ENCODE measurements around the gene FATE1.

Gene FATE1

DNA sequence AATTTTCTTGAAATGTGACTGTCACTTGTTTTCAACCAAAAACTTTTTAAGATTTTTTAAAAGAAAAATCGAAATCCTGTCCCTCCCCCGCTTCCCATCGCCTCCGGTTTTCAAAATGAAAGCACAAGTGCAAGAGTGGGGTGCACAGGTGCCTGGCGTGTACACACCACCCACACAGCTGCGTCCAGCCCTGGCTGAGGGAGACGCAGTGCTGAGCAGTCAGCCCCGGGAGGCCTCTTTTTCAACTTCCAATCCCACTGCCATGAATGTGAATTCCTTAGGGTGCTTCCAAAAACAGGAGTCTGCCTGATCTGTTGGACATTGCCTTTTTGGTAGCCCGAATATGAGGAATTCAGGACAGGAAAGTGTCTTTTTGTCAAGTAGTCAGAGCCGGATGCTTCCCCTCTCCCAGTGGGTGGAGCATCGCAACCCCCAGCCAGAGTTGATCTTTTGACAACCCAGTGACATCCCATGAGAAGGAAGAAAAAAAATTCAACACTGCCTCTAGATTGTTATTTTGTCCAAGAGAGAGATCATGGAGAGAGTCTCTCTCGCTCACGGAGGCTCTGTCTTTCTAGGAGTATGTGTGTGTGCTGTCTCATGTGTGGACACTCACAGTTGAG is 11.7 kb upstream of the FATE1 start:
- no peak for DNase-seq (ENCODE audit: low spot score)

DNA sequence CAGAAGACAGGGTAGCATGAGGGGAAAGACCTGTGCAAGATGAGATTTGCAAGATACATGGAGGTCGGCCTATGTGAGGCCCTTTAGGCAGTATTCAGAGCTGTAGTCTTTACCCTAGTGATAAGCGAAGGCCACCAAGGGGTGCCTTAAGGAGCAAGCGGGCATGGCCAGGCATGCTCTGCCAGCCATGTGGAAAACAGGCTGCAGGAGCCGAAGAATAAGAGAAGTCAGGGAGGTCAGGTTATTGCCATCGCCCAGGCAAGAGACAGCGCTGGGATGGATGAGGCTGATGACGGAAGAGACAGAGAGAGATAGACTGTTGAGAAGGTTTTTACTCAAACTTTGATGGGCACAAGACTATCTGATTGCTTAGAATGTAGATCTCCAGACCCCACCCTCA is 7.0 kb upstream of the FATE1 start:
- no peak for DNase-seq (ENCODE audit: low spot score)

DNA sequence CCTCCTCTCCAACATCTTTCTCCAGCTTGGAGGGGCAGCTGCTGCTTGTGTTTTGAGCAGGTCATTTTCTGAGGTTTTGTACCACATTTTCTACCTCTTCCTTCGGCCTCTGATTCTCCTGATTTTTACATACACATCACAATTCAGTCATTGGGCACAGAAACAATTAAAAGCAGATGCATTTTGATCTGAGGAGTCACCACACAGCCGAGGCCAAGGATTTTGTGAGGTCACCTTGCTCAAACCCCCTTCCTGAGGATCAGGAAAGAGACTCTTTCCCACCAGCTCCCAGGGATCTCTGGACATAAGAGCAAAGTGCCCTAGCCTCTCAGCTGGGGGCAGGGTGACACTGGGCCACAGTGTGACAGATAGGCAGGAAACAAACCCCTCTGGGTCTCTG is 5.4 kb upstream of the FATE1 start:
- DNase-seq (ENCODE audit: low spot score): no peak

DNA sequence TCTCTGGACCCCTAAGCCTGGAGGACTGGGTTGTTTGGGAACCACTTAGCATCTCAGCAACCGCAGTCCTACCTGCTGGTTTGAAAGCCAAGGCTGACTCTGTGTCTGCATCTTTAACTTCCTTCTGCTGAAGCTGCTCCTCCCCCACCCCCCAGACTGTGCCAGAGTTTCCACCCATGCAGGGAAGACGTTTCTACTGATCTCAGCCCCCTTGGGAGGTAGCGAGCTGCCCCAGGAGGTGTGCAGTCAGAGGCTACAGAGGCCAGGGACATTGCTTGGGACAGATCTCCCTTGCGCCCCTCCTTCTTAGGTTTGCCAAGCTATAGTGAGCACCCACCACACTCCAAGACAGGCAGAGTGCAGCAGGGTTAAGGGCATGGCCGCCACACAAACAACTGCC is 4.7 kb upstream of the FATE1 start:
- no peak for DNase-seq (ENCODE audit: low spot score)

DNA sequence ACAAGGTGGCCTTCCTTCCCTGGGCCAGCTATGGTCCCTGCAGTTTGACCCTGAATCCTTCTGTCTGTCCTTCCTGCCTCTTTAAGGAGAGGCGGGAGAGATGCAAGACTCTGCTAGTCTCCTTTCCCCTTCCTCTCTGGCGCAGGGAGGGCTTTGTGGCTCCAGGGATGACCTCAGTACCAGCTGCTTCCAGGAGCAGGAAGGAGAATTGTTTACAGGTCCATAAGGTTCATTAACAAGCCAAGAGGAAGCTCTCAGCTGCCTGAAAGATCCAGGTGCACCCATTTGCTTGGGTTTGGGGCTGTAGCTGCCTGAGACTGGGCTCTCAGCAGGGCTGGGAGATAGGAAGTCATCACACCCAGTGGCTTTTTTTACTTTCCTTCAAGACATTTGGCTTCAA is 4.0 kb upstream of the FATE1 start:
- DNase-seq (ENCODE audit: low spot score): no peak

DNA sequence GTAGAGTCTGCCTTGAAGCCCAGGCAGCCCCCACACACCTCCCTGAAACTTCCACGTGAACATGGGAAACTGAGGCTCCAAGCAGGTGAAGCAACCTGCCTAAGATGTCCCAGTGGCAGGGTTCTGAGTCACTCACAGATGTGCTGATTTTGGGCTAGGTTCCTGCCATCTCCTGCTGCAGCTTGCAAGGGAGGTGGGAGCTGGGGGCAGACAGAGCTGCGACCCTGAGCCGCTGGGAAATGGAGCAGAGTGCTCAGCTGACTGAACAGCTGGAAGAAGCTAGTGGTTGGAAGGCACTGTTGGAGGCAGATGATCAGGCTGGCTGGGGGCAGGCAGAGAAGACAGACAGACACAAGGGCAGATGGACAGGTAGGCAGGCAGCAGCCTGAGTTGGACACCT is 3.6 kb upstream of the FATE1 start:
- no peak for DNase-seq (ENCODE audit: low spot score)

DNA sequence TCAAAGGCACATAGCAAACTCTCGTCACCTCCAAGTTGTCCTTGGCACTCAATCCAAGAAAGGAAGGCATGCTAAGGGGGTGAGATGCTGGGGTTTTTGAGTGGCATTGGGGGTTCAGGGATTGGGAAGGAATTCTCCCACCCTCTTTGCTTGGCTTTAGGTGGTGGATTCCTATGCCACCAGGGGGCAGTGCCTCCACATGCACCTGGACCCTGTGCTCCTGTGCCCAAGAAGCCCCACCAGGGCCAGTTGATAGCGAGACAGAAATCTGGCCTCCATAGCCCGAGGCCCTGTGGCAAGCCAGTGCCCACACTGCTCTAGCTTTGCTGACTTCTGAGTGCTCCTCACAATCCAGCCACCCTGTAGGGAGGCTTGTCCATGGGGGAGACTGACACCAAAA is 2.0 kb upstream of the FATE1 start:
- peak; percentile 0 for DNase-seq (ENCODE audit: low spot score)

DNA sequence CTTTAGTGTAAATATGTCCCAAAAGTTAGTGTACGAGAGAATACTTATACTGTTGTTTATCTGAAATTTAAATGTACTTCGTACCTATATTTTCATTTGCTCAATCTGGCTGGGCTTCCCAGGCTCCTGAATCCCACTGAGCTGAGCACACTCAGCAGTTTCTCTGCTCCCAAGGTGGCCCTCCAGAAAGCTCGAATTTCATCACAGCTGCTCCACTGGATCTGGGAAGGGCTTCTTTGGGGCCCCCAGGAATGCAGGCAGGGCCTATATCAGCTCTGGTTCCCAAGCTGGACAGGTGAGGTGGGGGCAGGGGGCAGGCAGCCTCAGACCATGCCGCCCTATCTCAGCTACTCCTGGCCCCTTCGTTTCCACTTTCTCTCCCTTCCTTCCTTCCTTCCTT is 1.5 kb upstream of the FATE1 start:
- no peak for DNase-seq (ENCODE audit: low spot score)

DNA sequence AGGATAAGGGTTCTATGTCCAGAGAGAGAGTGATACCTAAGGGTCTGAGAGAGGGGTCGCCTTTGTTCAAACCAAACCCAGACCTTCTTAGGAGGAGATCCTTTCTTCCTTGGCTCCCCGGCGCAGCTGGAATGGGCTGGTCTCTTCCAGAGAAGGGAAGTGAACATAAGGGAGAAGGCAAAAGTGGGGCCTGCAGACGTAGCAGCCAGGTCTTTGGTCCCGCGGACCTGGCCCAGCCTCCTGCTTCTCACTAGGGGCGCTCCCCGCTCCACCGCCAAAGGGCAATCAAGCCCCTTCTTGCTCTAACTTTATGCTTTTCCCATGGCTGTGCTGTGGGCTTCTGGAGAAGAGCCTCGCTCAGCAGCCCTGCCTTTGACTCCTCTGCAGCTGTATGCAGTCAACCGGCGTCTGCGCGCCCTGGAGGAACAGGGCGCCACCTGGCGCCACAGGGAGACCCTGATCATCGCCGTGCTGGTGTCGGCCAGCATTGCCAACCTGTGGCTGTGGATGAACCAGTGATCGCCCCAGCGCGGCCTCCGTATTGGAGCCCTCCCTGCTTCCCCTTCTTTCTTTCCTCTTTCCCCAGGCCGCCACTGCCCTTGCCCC is 6.5 kb downstream of the FATE1 start:
- DNase-seq (ENCODE audit: low spot score): no peak

DNA sequence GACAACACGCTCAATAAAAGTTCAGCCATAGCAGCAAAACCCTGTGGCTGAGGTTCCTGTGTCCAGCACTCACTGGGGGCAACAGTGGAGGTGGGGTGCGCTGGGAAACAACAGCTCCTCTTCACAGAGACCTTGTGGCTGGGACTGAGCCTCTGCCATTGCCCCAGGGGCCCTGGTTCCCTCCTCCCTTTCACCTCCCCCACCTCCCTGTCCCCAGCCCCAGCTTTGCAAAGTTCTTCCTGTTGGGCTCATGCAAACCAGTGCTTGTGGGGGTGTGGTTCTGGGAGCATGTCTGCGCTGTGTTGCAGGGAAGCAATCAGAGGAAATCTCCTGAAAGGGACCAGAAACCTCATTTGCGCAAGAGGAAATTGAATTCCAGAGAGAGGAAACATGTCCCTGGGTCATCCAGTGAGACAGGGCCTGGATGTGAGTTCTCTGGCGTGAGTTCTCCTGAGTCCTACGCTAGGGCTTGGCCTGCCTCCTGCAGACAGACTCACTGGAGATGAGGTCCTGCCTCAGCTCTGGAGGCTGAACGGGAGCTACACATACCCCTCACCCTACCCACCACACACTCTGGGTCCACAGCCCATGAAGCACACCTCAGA is 7.4 kb downstream of the FATE1 start:
- no peak for DNase-seq (ENCODE audit: low spot score)

DNA sequence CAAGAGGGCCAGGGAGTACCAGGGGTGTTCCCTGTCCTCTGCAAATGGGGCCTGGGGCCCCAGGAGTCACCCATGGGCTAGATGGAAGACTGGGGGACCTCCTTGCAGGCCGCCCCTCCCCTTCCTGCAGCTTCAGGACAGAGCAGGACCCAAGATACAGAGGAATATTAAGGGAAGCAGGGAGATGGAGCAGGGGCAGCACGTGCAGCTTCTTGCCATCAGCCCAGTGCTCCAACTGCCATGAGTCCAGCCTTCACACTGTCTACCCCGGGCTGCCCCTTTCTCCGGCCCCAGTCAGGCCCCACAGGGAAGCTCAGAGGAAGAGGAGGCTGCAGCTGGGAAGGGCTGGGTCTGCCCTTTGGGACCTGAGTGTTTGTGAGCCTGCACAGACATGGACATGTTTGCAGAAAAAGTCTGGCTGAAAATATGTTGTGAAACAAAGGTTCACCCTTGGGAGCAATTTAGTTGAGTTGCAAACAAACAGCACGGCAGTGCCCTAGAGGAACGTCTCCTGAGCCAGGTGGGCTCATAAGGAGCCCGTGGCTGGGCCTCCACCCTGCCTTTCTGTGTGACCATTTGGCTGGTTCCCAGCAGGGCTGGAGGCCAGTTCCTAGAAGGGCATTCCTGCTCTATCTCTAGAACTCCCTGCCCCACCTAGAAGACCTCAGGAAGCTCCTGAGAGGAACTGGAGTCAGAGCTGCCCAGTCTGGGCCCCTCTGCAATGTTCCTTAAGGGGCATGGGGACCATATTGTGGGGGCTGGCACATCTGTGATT is 8.9 kb downstream of the FATE1 start:
- DNase-seq (ENCODE audit: low spot score): peak; percentile 47

DNA sequence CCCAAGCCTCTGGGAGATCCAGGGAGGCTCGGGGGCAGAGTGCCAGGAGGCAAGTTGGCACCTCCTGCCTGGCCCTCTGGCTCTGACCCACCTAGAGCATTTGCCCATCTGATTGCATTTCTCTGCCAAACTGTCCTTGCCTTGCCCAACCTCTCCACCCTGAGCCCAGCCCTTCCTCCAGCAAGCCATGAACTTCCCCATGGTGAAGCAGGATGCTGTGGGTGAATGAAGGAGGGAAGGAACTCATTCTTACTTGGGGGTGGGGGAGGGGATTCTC is 9.4 kb downstream of the FATE1 start:
- peak; percentile 35 for DNase-seq (ENCODE audit: low spot score)

DNA sequence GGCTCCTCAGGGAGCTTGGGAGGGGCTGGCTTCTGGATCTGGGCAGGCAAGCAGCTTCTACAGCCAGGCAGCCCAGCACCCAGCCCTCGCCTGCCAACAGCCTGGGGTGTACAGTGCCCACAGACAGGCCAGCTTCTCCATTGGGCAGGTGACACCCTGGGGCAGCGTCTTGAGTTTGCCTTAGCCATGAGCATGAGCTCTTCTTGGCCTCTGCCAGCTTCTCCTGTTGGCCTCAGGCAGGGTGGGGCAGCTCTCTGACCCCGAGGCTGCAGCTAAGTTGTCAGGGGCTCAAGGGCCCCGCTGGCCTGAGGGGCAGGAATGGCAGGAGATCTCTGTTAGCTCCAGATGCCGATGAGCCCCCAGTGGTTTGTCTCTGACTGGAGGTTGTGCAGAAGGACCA is 10.9 kb downstream of the FATE1 start:
- DNase-seq (ENCODE audit: low spot score): no peak

DNA sequence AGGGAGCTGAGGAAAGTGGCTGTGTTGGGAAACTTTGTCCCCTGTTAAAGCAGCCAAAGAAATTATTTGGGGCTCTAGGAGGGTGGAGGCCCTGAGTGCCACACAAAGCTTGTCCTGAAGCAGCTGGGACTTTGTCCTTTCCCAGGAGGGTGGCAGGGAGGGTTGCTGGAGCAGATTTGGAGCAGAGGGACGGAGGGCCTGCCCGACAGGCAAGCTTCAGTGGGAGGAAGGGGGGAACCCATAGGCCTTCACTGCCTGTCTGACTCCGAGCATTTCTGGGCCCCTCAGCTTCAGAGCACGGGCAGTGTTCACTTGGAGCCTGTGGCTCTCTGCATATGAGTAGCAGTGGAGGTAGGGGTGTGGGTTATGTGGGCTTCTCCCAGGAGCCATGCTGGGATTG is 11.5 kb downstream of the FATE1 start:
- DNase-seq (ENCODE audit: low spot score): no peak

DNA sequence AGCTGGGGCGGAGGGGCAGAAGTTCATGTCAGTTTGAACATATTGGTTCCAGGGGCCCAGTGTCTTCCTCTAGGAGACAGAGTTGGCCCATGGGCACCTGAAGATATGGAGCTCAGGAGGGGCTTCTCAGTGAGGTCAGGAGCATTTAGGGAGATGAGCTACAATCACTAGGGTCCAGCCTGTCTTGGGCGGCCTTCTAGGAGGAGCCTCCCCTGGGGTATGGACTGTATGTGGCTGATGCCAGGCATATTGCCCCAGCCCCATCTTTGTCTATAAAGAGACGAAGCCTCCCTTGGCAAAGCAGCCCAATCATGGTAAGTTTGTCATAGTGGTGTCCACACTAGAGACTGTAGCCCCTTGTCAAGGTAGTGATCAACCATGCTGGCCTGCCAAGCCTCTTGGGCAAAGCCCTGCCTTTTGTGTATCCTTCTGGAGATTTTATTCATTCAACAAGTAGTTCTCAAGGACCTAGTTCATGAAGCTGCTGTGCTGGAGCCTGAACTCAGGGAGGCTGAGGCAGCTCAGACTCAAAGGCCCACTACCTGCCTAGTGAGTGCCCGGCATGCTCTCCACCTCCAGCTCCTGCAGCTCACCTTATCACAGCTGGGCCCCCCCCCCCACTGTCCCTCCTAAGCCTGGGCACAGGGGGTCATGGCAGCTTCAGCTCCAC is 13.4 kb downstream of the FATE1 start:
- no peak for DNase-seq (ENCODE audit: low spot score)

DNA sequence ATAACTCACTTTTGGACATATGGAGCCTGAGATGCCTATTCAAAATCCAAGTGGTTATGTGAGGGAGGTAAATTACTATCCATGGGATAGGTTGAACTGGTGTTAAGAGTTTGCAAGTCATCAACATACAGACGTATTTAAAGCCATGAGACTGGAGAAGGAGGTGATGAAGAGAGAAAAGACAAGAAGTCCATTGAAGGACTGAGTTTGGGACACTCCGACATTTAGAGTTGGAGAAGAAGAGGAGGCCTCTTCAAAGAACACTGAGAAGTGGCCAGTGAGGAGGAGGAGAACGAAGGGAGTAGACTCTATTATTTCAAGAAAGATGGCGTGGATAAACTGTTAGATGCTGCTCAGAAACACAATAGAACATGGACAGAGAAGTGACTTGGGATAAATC is 18.6 kb downstream of the FATE1 start, which contains the start of gene CNGA2:
TSS of gene CNGA2 (plus strand) at position 301 of the 400 bp plus-strand sequence. CDS start 3,738 bp downstream, outside the sequence.
- no peak for DNase-seq (ENCODE audit: low spot score)

DNA sequence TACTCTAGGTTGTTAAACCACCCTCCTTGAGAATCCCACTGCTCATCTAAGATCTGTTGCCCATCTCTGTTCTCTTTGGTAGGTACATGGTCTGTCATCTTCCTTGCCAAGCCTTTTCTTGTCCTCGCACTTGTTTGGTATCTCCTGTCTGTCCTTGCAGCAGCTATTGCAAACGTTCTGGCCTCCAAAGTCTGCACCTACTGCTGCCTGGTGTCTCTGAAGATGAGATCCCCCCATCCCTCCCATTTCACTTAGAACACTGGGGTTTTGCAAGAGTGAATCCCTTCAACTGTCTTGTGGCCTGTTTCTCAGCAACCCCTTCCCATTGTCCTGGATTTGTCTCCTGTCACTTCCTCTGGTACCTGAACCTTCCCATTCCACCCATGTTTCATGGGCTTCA is 19.4 kb downstream of the FATE1 start:
- DNase-seq (ENCODE audit: low spot score): no peak

DNA sequence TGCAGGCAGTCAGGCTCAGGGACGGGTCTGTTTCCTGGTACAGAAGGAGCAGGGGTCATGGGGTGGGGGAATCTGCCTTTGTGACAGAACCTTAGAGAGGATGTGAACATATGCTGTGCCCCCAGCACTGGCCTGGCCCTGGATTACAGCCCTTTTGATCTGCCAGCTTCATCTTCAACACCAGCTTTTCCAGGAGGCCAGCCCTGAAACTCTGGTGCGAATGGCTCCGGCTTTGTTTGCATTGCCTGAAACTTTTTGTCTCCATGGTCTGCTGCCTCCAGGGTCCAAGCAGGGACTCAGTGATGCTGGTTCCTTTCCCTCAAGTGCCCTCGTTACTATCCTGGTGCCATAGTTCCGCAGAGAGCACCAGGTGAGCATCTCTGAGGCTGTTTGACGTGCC is 20.9 kb downstream of the FATE1 start:
- DNase-seq (ENCODE audit: low spot score): no peak

DNA sequence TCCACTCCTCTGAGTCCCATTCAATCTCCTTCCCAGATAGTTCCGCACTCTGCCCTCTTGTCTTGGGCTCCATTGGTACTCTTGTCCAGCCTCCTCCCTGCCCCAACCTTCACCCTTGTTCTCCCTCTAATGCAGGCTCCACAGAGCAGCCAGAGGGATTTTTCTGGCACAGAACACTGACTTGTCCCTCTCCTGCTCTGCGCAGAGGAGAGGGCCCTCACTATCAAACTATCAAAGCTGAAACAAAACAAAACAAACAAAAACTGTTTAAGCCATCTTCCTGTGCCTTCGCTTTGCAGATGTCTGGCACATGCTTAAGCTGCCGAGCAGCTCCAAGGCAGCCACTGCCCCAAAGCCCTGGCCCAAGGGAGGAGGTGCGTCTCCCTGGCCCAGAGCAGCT is 21.7 kb downstream of the FATE1 start:
- no peak for DNase-seq (ENCODE audit: low spot score)

DNA sequence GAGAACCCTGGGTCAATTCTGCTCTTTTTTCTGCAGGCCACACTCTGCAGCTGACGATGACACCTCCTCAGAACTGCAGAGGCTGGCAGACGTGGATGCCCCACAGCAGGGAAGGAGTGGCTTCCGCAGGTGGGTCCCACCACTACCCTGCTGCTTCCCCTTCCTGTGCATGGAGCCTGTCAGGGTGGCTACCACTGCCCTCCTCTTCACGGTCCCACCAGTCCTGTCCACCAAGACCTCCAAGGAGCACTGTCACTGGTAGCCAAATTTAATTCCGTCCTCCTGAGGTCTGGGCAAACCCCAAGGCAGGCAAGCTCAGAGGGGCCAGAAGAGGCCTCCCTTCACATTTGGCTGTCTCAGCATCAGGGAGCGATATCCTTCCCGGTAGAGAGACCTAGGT is 22.9 kb downstream of the FATE1 start:
- DNase-seq (ENCODE audit: low spot score): no peak

DNA sequence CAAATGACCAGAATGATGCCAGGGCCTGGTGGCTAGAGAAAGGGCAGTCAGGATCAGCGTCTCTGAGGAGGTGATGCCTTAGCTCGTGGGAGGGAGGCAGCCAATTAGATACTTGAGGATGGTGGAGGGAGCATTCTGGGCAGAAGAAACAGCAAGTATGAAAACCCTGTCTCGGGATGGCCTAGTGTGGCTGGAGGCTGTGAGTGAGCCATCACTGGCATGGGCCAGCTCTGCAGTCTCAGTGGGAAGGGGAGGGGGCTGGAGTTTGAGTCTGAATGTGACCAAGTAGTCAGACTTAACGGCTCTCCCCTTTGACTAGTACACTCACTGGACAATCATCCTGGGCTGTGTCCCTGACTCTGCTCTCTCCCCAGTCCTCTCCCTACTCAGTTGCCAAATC is 25.8 kb downstream of the FATE1 start:
- DNase-seq (ENCODE audit: low spot score): no peak

DNA sequence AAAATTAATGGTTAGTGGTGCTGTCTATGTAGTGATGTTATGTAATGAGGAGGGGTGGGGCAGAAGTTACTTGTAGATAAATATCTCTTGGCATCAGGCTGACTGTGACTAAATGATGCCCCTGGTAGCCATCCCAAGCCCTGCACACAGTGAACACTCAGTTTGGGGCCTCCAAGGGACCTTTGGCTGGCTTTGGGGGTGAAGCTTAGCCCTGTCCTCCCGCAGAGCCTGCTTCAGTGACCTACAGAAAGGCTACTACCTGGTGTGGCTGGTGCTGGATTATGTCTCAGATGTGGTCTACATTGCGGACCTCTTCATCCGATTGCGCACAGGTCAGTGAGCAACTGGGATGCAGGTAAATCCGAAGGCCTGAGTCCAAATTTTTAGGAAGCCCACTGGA is 26.5 kb downstream of the FATE1 start:
- no peak for DNase-seq (ENCODE audit: low spot score)
